Measurements from ENCODE around the gene PEX12. TPM values are rescaled to one million over a fixed set of nuclear protein-coding genes. Genes with fewer than 3 reads are reported as not detected.

Gene PEX12
- total RNA-seq, 2 donors from 2014 or later: 1.1 to 2.8 TPM

DNA sequence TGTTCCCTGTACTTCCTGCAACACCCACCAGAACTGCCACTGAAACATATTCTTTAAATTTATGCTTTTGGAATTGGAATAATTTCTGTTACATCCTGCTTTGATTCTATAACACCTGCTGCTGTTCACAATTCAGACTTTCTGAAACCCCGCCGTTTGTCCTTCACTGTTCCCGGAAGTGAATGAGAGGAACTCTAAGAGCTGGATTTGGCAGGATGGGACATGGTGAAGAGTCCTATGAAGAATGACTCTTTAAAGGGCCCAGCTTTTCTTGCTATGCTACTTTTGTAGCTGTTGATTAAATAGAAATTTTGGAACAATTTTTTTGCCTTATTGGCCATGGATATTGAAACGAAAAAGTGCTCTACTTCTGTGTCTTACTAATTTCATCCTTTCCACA lies 17.7 kb upstream of the PEX12 start:
- TF ChIP-seq CTCF (IDR thresholded peaks at IDR 0.05): no peak
- no peaks in the 10 kb centered on the region for H3K27me3 ChIP-seq (replicated peaks; ENCODE audit: insufficient read depth)
- no peak overlapping the region for H3K4me3 ChIP-seq
- H3K9me3 ChIP-seq: no peaks in the 10 kb centered on the region
- ATAC-seq (ENCODE audit: insufficient number of reproducible peaks, low FRiP score, low read depth) (no peak), DNase-seq (ENCODE audit: low spot score) (no peak)
- no peak overlapping the region for H3K27ac ChIP-seq
- peaks cover 44% of the 10 kb centered on the region for H3K36me3 ChIP-seq
- H3K4me1 ChIP-seq (ENCODE audit: control insufficient read depth in 1 of 2, low read depth in 2 of 2): peaks cover 3 to 9% of the 10 kb centered on the region in 2 donors

DNA sequence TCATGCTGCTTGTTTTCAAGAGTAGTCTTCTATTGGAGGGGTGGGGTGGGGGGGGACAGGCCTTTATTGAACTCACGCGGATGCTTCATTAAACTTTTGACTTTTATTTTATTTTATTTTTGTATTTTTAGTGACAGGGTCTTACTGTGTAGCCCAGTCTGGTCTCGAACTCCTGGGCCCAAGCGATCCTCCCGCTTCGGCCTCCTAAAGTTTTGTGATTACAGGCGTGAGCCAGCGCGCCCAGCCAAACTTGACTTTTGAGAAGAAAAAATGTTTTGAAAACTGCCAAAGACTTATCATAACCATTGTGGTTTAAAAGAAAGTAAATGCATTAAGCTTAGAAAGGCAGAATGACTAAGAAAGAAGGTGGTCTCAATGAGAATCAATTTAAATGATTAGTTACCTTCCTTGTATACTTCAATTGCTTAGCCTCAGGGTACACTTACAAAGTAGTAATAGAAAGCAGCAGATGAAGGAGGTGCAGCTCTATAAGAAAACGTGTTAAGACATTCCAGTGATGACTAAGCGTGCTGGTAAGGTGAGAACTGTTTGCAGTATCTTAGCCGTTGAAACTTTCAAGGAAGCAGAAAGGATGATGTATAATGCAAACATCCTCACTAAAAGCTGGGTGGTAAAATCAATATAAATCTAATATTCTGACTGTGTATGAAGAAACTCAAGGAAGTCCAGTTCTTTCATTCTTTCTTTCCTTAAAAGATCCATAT lies 10.0 kb upstream of the PEX12 start:
- ATAC-seq (ENCODE audit: insufficient number of reproducible peaks, low FRiP score, low read depth) (no peak), DNase-seq (ENCODE audit: low spot score) (no peak)
- Histone ChIP-seq H3K4me1 (ENCODE audit: control insufficient read depth in 1 of 2, low read depth in 2 of 2) (peaks cover 17 to 30% of the 10 kb centered on the region in 2 donors), H3K4me3 (peak overlapping the region; percentile 81), H3K27me3 (replicated peaks; ENCODE audit: insufficient read depth) (no peaks in the 10 kb centered on the region), H3K9me3 (no peaks in the 10 kb centered on the region), H3K36me3 (no peaks in the 10 kb centered on the region), H3K27ac (no peak overlapping the region)
- TF ChIP-seq CTCF (IDR thresholded peaks at IDR 0.05): no peak

DNA sequence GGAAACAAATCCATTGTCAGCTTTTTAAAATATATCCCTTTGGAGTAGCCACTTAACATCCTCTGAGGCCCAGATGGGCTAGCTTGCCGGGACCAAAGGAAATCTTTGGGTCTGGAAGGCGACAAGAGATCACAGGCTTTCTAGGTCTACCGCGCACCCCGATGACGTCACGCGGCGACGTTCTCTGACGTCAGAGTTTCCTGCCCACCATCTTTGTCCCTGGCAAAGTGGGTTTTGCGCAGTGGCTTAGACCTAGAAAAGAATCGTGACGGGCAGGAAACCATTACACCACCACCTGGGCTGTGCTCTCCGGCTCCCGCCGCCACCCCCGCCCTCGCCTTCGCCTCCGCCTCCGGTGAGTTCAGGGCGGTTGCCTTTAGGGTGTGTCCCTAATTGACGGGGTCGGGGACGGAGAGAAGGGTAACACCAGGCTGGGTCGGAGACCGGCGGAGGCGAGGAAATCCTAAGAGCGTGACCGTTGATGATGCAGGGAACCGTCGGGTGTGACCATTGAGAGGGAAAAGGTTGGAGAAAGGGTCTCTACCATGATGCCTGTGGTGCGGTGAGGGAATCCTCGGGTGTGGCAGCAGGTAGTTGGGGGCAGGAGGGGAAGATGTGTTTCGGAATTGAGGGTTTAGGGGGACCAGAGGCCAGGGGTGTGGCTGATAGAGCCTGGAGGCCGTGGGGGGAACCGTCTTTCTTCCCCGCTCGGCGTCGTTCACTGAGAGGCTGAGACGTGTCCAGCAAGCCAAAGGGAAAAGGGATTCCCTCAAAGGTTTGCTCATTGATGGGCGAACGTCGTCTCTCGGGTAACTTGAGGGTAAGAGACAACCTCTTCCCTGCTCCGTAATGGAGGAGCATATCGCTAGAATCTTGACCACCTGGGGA lies 8.9 kb upstream of the PEX12 start, which contains the start of gene AP2B1:
Gene AP2B1, plus strand, starts transcription at position 249 of the 888 bp plus-strand sequence. CDS start 6,709 bp downstream, outside the sequence.
- Histone ChIP-seq H3K27me3 (replicated peaks; ENCODE audit: insufficient read depth) (no peaks in the 10 kb centered on the region), H3K4me1 (ENCODE audit: control insufficient read depth in 1 of 2, low read depth in 2 of 2) (peaks cover 13 to 29% of the 10 kb centered on the region in 2 donors), H3K4me3 (peak within 1 kb of the TSS; percentile 81), H3K9me3 (no peaks in the 10 kb centered on the region), H3K27ac (peak within 1 kb of the TSS; percentile 84 to 94), H3K36me3 (no peaks in the 10 kb centered on the region)
- TF ChIP-seq CTCF (IDR thresholded peaks at IDR 0.05): no peak
- ATAC-seq (ENCODE audit: insufficient number of reproducible peaks, low FRiP score, low read depth): peak; percentile 83
- peak; percentile 77 for DNase-seq (ENCODE audit: low spot score)

DNA sequence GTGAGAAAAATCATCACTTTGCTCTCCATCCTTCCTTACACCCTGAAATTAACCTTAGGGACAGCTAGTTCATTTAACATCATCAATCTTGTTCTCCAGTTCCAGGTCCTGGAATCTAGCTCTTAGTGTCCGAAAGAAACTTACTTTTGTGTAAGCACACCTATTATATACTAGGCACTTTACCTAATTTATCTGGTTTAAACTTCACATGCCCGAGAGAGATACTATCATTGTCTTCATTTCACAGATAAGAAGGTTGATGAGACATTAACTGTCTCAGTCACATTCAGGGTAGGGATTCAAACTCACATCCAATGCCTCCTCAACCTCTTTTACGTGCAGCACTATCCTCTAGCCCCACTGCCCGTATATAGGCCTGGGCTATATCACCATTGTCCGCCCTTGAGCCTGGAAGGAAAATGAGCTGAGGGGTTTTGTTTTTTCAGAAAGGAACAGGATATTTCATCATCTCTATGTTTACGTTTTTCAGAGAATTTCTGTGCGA lies 8.2 kb upstream of the PEX12 start:
- DNase-seq (ENCODE audit: low spot score) (no peak), ATAC-seq (ENCODE audit: insufficient number of reproducible peaks, low FRiP score, low read depth) (no peak)
- no peak for TF ChIP-seq CTCF (IDR thresholded peaks at IDR 0.05)
- no peaks in the 10 kb centered on the region for H3K36me3 ChIP-seq
- H3K4me1 ChIP-seq (ENCODE audit: control insufficient read depth in 1 of 2, low read depth in 2 of 2): peaks cover 13 to 29% of the 10 kb centered on the region in 2 donors
- peak overlapping the region; percentile 81 for H3K4me3 ChIP-seq
- H3K9me3 ChIP-seq: no peaks in the 10 kb centered on the region
- peak overlapping the region; percentile 84 to 94 for H3K27ac ChIP-seq
- H3K27me3 ChIP-seq (replicated peaks; ENCODE audit: insufficient read depth): no peaks in the 10 kb centered on the region

- DNase-seq (ENCODE audit: low spot score) (no peak), ATAC-seq (ENCODE audit: insufficient number of reproducible peaks, low FRiP score, low read depth) (no peak)
- Histone ChIP-seq H3K4me3 (no peak overlapping the region), H3K4me1 (ENCODE audit: control insufficient read depth in 1 of 2, low read depth in 2 of 2) (peaks cover 14 to 17% of the 10 kb centered on the region in 2 donors), H3K9me3 (no peaks in the 10 kb centered on the region), H3K36me3 (no peaks in the 10 kb centered on the region), H3K27me3 (replicated peaks; ENCODE audit: insufficient read depth) (no peaks in the 10 kb centered on the region), H3K27ac (no peak overlapping the region)
- no peak for TF ChIP-seq CTCF (IDR thresholded peaks at IDR 0.05)
These were observed 5.7 kb upstream of the PEX12 start for GRCh38 chr17:35584061-35584460.
